ENCODE results near the gene FAR2.
A peak's percentile ranks its signal among the peaks of the same experiment; 100 is the strongest.
"Not testable (repeated sequence)": the region's sequence is repeated elsewhere in the genome, so short reads cannot be mapped to it uniquely, and the experiment has no call there.

Gene FAR2

GRCh38 chr12:29148911-29149690, at the start of gene FAR2:
TSS of gene FAR2 (plus strand) at chr12:29149278. CDS start at chr12:29270450, 121,172 bp downstream.
- DNase-seq = peak; percentile 60 to 67

- DNase-seq = no peak
These were observed 46.3 kb upstream of the FAR2 start for GRCh38 chr12:29102741-29103140.

GRCh38 chr12:29103539-29103974, 45.5 kb upstream of the FAR2 start:
- DNase-seq = peak; percentile 41 to 55

- no peak for DNase-seq
These were observed 44.6 kb upstream of the FAR2 start for GRCh38 chr12:29104516-29104915.

- DNase-seq = no peak
These were observed 38.3 kb upstream of the FAR2 start for GRCh38 chr12:29110506-29111442.

- DNase-seq = no peak
These were observed 36.0 kb upstream of the FAR2 start for GRCh38 chr12:29113101-29113500.

- no peak for DNase-seq
These were observed 32.7 kb upstream of the FAR2 start for GRCh38 chr12:29116414-29116813.

GRCh38 chr12:29131539-29131938, 17.5 kb upstream of the FAR2 start:
- DNase-seq = no peak

GRCh38 chr12:29132316-29132715, 16.8 kb upstream of the FAR2 start:
- DNase-seq = no peak

GRCh38 chr12:29133181-29133580, 15.9 kb upstream of the FAR2 start:
- DNase-seq = no peak

GRCh38 chr12:29133680-29134079, 15.4 kb upstream of the FAR2 start:
- no peak for DNase-seq

- DNase-seq = not testable (repeated sequence)
These were observed 10.8 kb upstream of the FAR2 start for GRCh38 chr12:29138256-29138655.

GRCh38 chr12:29138855-29139254, 10.2 kb upstream of the FAR2 start:
- not testable (repeated sequence) for DNase-seq

- no peak for DNase-seq
These were observed 3.5 kb upstream of the FAR2 start for GRCh38 chr12:29145372-29146170.

GRCh38 chr12:29146196-29146595, 2.9 kb upstream of the FAR2 start:
- DNase-seq = no peak

GRCh38 chr12:29147731-29148595, 1.1 kb upstream of the FAR2 start:
- DNase-seq = no peak

GRCh38 chr12:29148596-29148910, 525 bp upstream of the FAR2 start:
- peak in 1 of 2 experiments; percentile 41 for DNase-seq

- peak in 1 of 2 experiments; percentile 46 for DNase-seq
These were observed 708 bp downstream of the FAR2 start for GRCh38 chr12:29149691-29150281.

- no peak for DNase-seq
These were observed 1.4 kb downstream of the FAR2 start for GRCh38 chr12:29150462-29150861.

- no peak for DNase-seq
These were observed 3.3 kb downstream of the FAR2 start for GRCh38 chr12:29152223-29152868.

All from activated T-cell treated with anti-CD3 and anti-CD28 coated beads, Interleukin-2, amount 50 U/mL, for 48 hours (primary cell).